H1 (cell line): ENCODE results near the gene OSBPL6. TPM values are rescaled to one million over a fixed set of nuclear protein-coding genes. Genes with fewer than 3 reads are reported as not detected.

ENCODE experiments used
- CTCF ChIA-PET: fragments of 300-600 bp; sonication (Branson Sonifier 250); formaldehyde crosslinking; loops from one replicate; lab custom pipeline; 2021; ENCODE audit not compliant: partially characterized antibody; lab: Charles Lee
- POLR2A ChIA-PET: fragments of 300-600 bp; sonication (Branson Sonifier 250); formaldehyde crosslinking; loops from one replicate; lab custom pipeline; 2021; ENCODE audit warnings: inconsistent platforms; ENCODE audit not compliant: partially characterized antibody; lab: Charles Lee
- DNase-seq, 2 experiments: peaks; one replicate each; pipeline versions ENCODE4 v3.0.0 to v3.0.0-alpha.2; 2010 to 2022; ENCODE audit warnings: low spot score in 2 of 2, low read depth in 1 of 2, mixed read lengths in 1 of 2
- FAIRE-seq: peaks from 2 replicates; lab custom pipeline; 2011; peaks lifted over from hg19 to GRCh38; lab: Jason Lieb, UNC
- H2AFZ ChIP-seq: 2 replicates; pipeline ENCODE4 v1.8.1; 2012; ENCODE audit warnings: low read length, inconsistent platforms
- H2AK5ac ChIP-seq: 2 replicates; pipeline ENCODE4 v1.6.1; 2013; ENCODE audit warnings: low read depth, low read length
- H2BK120ac ChIP-seq: replicated peaks from 2 replicates; pipeline ENCODE3; 2013; ENCODE audit warnings: low read depth, low read length, inconsistent platforms
- H2BK12ac ChIP-seq: 2 replicates; pipeline ENCODE4 v1.6.1; 2013; ENCODE audit warnings: low read depth, low read length
- H2BK15ac ChIP-seq: 2 replicates; pipeline ENCODE4 v1.6.1; 2013; ENCODE audit warnings: low read length
- H2BK20ac ChIP-seq: 2 replicates; pipeline ENCODE4 v1.6.1; 2013; ENCODE audit warnings: low read length
- H2BK5ac ChIP-seq: 2 replicates; pipeline ENCODE4 v1.6.1; 2013; ENCODE audit warnings: low read depth, low read length
- H3K14ac ChIP-seq: 2 replicates; pipeline ENCODE4 v1.6.1; 2013; ENCODE audit warnings: inconsistent platforms; ENCODE audit not compliant: insufficient read length
- H3K18ac ChIP-seq: 2 replicates; pipeline ENCODE4 v1.6.1; 2013; ENCODE audit warnings: low read length; ENCODE audit errors: extremely low read depth
- H3K23ac ChIP-seq: 2 replicates; pipeline ENCODE4 v1.6.1; 2013; ENCODE audit warnings: inconsistent platforms; ENCODE audit not compliant: insufficient read length
- H3K23me2 ChIP-seq: 2 replicates; pipeline ENCODE4 v1.6.1; 2013; ENCODE audit warnings: low read depth, low read length
- H3K27ac ChIP-seq: 2 replicates; pipeline ENCODE4 v1.6.1; 2011; ENCODE audit warnings: low read depth, low read length, inconsistent platforms
- H3K27me3 ChIP-seq, 4 experiments: replicated peaks in 1 of 4; 1 replicate in 1 of 4; 2 replicates in 3 of 4; pipeline versions ENCODE4 v1.6.1 to v1.8.1; 2011 to 2013; ENCODE audit warnings: low read length in 3 of 4, mild to moderate bottlenecking in 3 of 4, inconsistent platforms in 2 of 4, mixed read lengths in 2 of 4, moderate library complexity in 1 of 4; ENCODE audit not compliant: control insufficient read depth in 3 of 4, insufficient read depth in 3 of 4; ENCODE audit errors: extremely low read depth in 1 of 4
- H3K36me3 ChIP-seq, 4 experiments: 2 replicates each; pipeline versions ENCODE4 v1.6.1 to v1.8.1; 2011 to 2013; ENCODE audit warnings: mild to moderate bottlenecking in 4 of 4, low read length in 3 of 4, moderate library complexity in 2 of 4, control low read depth in 1 of 4, inconsistent platforms in 1 of 4; ENCODE audit not compliant: insufficient read depth in 4 of 4, control insufficient read depth in 2 of 4
- H3K4ac ChIP-seq: replicated peaks from 2 replicates; pipeline ENCODE3; 2013; ENCODE audit warnings: low read length, low read depth, mixed read lengths, inconsistent platforms; ENCODE audit not compliant: insufficient read length
- H3K4me1 ChIP-seq, 4 experiments: replicated peaks in 1 of 4; 1 replicate in 1 of 4; 2 replicates in 3 of 4; pipeline versions ENCODE4 v1.6.1 to v1.8.1; 2011 to 2013; ENCODE audit warnings: low read length in 3 of 4, inconsistent platforms in 2 of 4, mixed read lengths in 1 of 4; ENCODE audit not compliant: insufficient read depth in 4 of 4, control insufficient read depth in 3 of 4
- H3K4me2 ChIP-seq, 2 experiments: 2 replicates each; pipeline versions ENCODE4 v1.6.1 to v1.8.1; 2011 to 2013; ENCODE audit warnings: low read depth in 2 of 2, low read length in 2 of 2, control low read depth in 1 of 2, inconsistent platforms in 1 of 2, mild to moderate bottlenecking in 1 of 2; ENCODE audit not compliant: insufficient read depth in 1 of 2
- H3K4me3 ChIP-seq, 4 experiments: fragments of 200-600, 300-600 bp in 1 of 4; sonication (generic), shearing (Covaris generic), sonication (Bioruptor Twin) in 1 of 4; 2 replicates each; pipeline versions ENCODE4 v1.5.1 to v1.8.1; 2011 to 2016; ENCODE audit warnings: low read length in 4 of 4, low read depth in 3 of 4, control low read depth in 2 of 4, inconsistent platforms in 2 of 4, mild to moderate bottlenecking in 2 of 4, mixed read lengths in 1 of 4, moderate library complexity in 1 of 4; ENCODE audit not compliant: insufficient read depth in 2 of 4; ENCODE audit errors: extremely low read depth in 1 of 4
- H3K56ac ChIP-seq: replicated peaks from 2 replicates; pipeline ENCODE3; 2013; ENCODE audit warnings: low read depth, mild to moderate bottlenecking, mixed read lengths, low read length, inconsistent platforms; ENCODE audit not compliant: insufficient read length
- H3K79me1 ChIP-seq: 2 replicates; pipeline ENCODE4 v1.6.1; 2013; ENCODE audit warnings: low read depth, low read length, control low read depth
- H3K79me2 ChIP-seq, 2 experiments: 2 replicates each; pipeline versions ENCODE4 v1.6.1 to v1.8.1; 2012 to 2013; ENCODE audit warnings: low read length in 2 of 2, mild to moderate bottlenecking in 2 of 2, inconsistent platforms in 1 of 2; ENCODE audit not compliant: insufficient read depth in 2 of 2, control insufficient read depth in 1 of 2
- H3K9ac ChIP-seq, 4 experiments: replicated peaks in 1 of 4; 1 replicate in 1 of 4; 2 replicates in 3 of 4; pipeline versions ENCODE4 v1.6.1 to v1.8.1; 2011 to 2013; ENCODE audit warnings: low read depth in 3 of 4, low read length in 3 of 4, control low read depth in 2 of 4, mild to moderate bottlenecking in 2 of 4, moderate library complexity in 2 of 4, inconsistent platforms in 1 of 4; ENCODE audit errors: extremely low read depth in 1 of 4
- H3K9me3 ChIP-seq, 2 experiments: 2 replicates each; pipeline versions ENCODE4 v1.6.1 to v1.8.1; 2012 to 2013; ENCODE audit warnings: mild to moderate bottlenecking in 2 of 2, moderate library complexity in 2 of 2, control low read depth in 1 of 2, inconsistent platforms in 1 of 2, low read depth in 1 of 2, low read length in 1 of 2, mixed read lengths in 1 of 2; ENCODE audit not compliant: insufficient read depth in 2 of 2
- H4K20me1 ChIP-seq, 2 experiments: replicated peaks in 1 of 2; 2 replicates each; pipeline versions ENCODE3 to v1.8.1; 2011 to 2013; ENCODE audit warnings: inconsistent platforms in 2 of 2, low read length in 2 of 2, mild to moderate bottlenecking in 1 of 2; ENCODE audit not compliant: insufficient read depth in 2 of 2, control insufficient read depth in 1 of 2
- H4K5ac ChIP-seq: 2 replicates; pipeline ENCODE4 v1.6.1; 2013; ENCODE audit warnings: low read length, low read depth, mixed read lengths, inconsistent platforms; ENCODE audit not compliant: insufficient read length
- H4K8ac ChIP-seq: 2 replicates; pipeline ENCODE4 v1.8.0; 2013; ENCODE audit warnings: mild to moderate bottlenecking, moderate library complexity, low read length, inconsistent platforms; ENCODE audit not compliant: insufficient read depth; ENCODE audit errors: extremely low read depth
- H4K91ac ChIP-seq: replicated peaks from 2 replicates; pipeline ENCODE3; 2013; ENCODE audit warnings: low read length, mixed read lengths, inconsistent platforms; ENCODE audit not compliant: insufficient read length
- CEBPB ChIP-seq: IDR thresholded peaks from 2 replicates; pipeline ENCODE4 v1.6.1; 2012; ENCODE audit warnings: low read depth, low read length
- GABPA ChIP-seq: IDR thresholded peaks from 2 replicates; pipeline ENCODE4 v1.6.1; 2011; ENCODE audit warnings: mild to moderate bottlenecking, low read length, moderate library complexity, borderline replicate concordance; ENCODE audit not compliant: insufficient read depth
- NRF1 ChIP-seq: IDR thresholded peaks from 2 replicates; pipeline ENCODE4 v1.6.1; 2011; ENCODE audit warnings: mild to moderate bottlenecking, low read depth, low read length, improper control_type of control experiment
- SRF ChIP-seq: IDR thresholded peaks from 2 replicates; pipeline ENCODE4 v1.6.1; 2011; ENCODE audit warnings: mild to moderate bottlenecking, low read depth, low read length, moderate library complexity
- TBP ChIP-seq: IDR thresholded peaks from 2 replicates; pipeline ENCODE4 v1.6.1; 2011; ENCODE audit warnings: low read depth, low read length, improper control_type of control experiment
- YY1 ChIP-seq: IDR thresholded peaks from 2 replicates; pipeline ENCODE4 v1.6.1; 2011; ENCODE audit warnings: low read depth, mild to moderate bottlenecking, low read length
- WGBS, 2 experiments: shearing (Covaris generic) in 1 of 2; methylation state at CpG; one replicate each; pipeline versions ENCODE4 v1.1.6 to v1.1.7; 2013 to 2015; ENCODE audit warnings: low lambda C conversion rate in 2 of 2, mixed read lengths in 2 of 2, inconsistent platforms in 1 of 2, low coverage in 1 of 2, missing lambda C conversion rate in 1 of 2; ENCODE audit not compliant: insufficient replicate concordance in 2 of 2, insufficient coverage in 1 of 2, insufficient read length in 1 of 2; ENCODE audit errors: extremely low coverage in 1 of 2, missing lambda C conversion rate in 1 of 2; 5-methylcytosine and 5-hydroxymethylcytosine counted together
- polyA plus RNA-seq, 7 experiments: library from polyadenylated mRNA; depleted of rRNA in 3 of 7; stranded (reverse) in 5 of 7; unstranded in 2 of 7; fragments of >200 nt in 5 of 7; fragments of 200-250 nt in 2 of 7; gene quantifications; 1 replicate in 5 of 7; 2 replicates in 1 of 7; 4 replicates in 1 of 7; pipeline versions ENCODE4 v1.2.1 to v1.2.3, GENCODE V29; 2011 to 2013; ENCODE audit warnings: missing spikeins in 2 of 7, mixed read lengths in 2 of 7
- total RNA-seq: library from RNA; stranded (reverse); fragmentation: NEBNext Ultra II Directional; extraction: Animal tissue kit (Norgen Biotek cat#: 25700); gene quantifications from 2 replicates; pipeline ENCODE4 v1.2.1, GENCODE V29; 2021

Gene OSBPL6
- total and polyA plus RNA-seq, 2 of the 8 experiments (the other 6 are each of a cell fraction or from before 2014, with no cell fraction given) = 1.7 to 5.6 TPM

DNA sequence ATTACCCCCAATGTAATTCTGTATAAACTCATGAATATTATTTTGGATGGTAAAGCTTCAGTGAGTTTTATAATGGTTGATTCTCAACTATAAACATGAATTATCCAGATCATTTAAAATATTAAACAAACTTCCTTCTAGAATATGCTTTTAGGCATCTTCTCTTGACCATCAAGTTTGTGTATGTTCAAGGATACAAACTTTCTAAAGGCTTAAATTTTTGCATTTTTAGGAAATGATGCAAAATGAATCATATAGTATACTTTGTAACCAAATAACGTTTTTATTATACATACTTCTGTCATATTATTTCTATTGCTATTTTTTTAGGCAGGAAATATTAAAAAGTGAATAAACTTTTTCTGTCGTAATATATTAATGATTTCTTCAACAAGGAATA lies 62.8 kb downstream of the OSBPL6 start:
- Histone ChIP-seq H3K27me3 (no peaks in the 10 kb centered on the region), H3K23ac (no peak overlapping the region), H2BK20ac (no peak overlapping the region), H3K18ac (no peak overlapping the region), H3K4me2 (no peak overlapping the region), H2BK120ac (no peak overlapping the region), H2BK15ac (no peak overlapping the region), H3K79me1 (no peaks in the 10 kb centered on the region), H3K4me3 (no peak overlapping the region), H4K20me1 (no peaks in the 10 kb centered on the region), H3K27ac (no peak overlapping the region), H4K5ac (no peak overlapping the region), H3K79me2 (no peaks in the 10 kb centered on the region), H2BK5ac (no peak overlapping the region), H3K4me1 (peaks cover 0 to 8% (median 0%) of the 10 kb centered on the region in 4 experiments; a peak in 2 of 7 replicates), H4K8ac (no peak overlapping the region), H3K36me3 (no peaks in the 10 kb centered on the region), H3K9me3 (no peaks in the 10 kb centered on the region), H3K9ac (no peak overlapping the region), H3K56ac (no peak overlapping the region), H2AFZ (no peak overlapping the region), H2BK12ac (no peak overlapping the region), H2AK5ac (no peak overlapping the region), H3K4ac (no peak overlapping the region), H3K14ac (no peak overlapping the region), H3K23me2 (no peaks in the 10 kb centered on the region), H4K91ac (no peak overlapping the region)
- DNase-seq (no peak), FAIRE-seq (no peak)
- ChIA-PET CTCF (interaction anchor here (0.6 kb wide), 3 partner anchors 19 to 331 kb away, joined by 3 to 4 read pairs (median 3); no protein-coding TSS in a partner anchor), POLR2A (interaction anchor here (1.4 kb wide), 1 partner anchor 10 kb away, joined by 4 read pairs; no protein-coding TSS in a partner anchor)
- no peak for TF ChIP-seq YY1
- no peak for TF ChIP-seq NRF1
- no peak for TF ChIP-seq GABPA
- TF ChIP-seq TBP = no peak
- TF ChIP-seq SRF = no peak
- TF ChIP-seq CEBPB = no peak
- WGBS, 2 experiments = 78% methylated on average over 2 of the region's 2 CpGs; no CpG with 5 or more reads in 1 of the 2 experiments
